Esophagus squamous epithelium (tissue), 4 donors: ENCODE results near the gene COL23A1.

Experiments
- CTCF ChIP-seq, 6 experiments: fragments of 450-650 bp in 4 of 6; fragments of 200-600 bp in 2 of 6; sonication (generic) in 2 of 6; IDR thresholded peaks; one replicate each; pipeline ENCODE4 v1.5.1; 2016 to 2019; ENCODE audit warnings: antibody characterized with exemption in 6 of 6, mild to moderate bottlenecking in 4 of 6, moderate library complexity in 4 of 6
- POLR2A ChIP-seq, 4 donors: fragments of 450-650 bp; IDR thresholded peaks; one replicate each; pipeline ENCODE4 v1.6.1; 2017; ENCODE audit warnings: antibody characterized with exemption in 4 of 4, mild to moderate bottlenecking in 4 of 4, moderate library complexity in 3 of 4

- TF ChIP-seq CTCF (IDR thresholded peaks at IDR 0.05) (peak in 2 of 6 experiments; percentile 7 to 8), POLR2A (IDR thresholded peaks at IDR 0.05) (peak in 3 of 4 donors; percentile 75 to 100 (median 99))
Observed at GRCh38 chr5:178204182-178204934, 385.8 kb downstream of the COL23A1 start, which contains the start of gene HNRNPAB.
